Bronchial epithelial cell (primary cell): Measurements from ENCODE around the gene TMCC3. TPM values are rescaled to one million over a fixed set of nuclear protein-coding genes. Genes with fewer than 3 reads are reported as not detected.

Experiments
- DNase-seq: peaks from one replicate; pipeline ENCODE4 v3.0.0-alpha.2; 2010; ENCODE audit warnings: low read depth
- FAIRE-seq: peaks from 2 replicates; lab custom pipeline; 2011; peaks lifted over from hg19 to GRCh38; lab: Jason Lieb, UNC
- H3K27me3 ChIP-seq: 2 replicates; pipeline ENCODE4 v1.5.1; 2011; ENCODE audit warnings: low read length; ENCODE audit not compliant: control insufficient read depth, insufficient read depth
- H3K36me3 ChIP-seq: 2 replicates; pipeline ENCODE4 v1.5.1; 2011; ENCODE audit warnings: low read length; ENCODE audit not compliant: control insufficient read depth, insufficient read depth
- H3K4me3 ChIP-seq: 2 replicates; pipeline ENCODE4 v1.5.1; 2011; ENCODE audit warnings: mild to moderate bottlenecking, low read depth, low read length, control low read depth
- total RNA-seq: library from RNA; depleted of rRNA; stranded (reverse); fragments of >200 nt; gene quantifications from 2 replicates; pipeline ENCODE4 v1.2.1, GENCODE V29; 2014
- TF ChIP-seq, protein P1 (sequence below): IDR thresholded peaks from 2 replicates; pipeline ENCODE4 v1.5.1; 2011; ENCODE audit warnings: mild to moderate bottlenecking, moderate library complexity, low read length, control low read depth, inconsistent platforms; ENCODE audit not compliant: insufficient read depth, severe bottlenecking

The TMCC3 gene
- total RNA-seq, 1 donor from 2014 or later: 5.8 TPM

DNA sequence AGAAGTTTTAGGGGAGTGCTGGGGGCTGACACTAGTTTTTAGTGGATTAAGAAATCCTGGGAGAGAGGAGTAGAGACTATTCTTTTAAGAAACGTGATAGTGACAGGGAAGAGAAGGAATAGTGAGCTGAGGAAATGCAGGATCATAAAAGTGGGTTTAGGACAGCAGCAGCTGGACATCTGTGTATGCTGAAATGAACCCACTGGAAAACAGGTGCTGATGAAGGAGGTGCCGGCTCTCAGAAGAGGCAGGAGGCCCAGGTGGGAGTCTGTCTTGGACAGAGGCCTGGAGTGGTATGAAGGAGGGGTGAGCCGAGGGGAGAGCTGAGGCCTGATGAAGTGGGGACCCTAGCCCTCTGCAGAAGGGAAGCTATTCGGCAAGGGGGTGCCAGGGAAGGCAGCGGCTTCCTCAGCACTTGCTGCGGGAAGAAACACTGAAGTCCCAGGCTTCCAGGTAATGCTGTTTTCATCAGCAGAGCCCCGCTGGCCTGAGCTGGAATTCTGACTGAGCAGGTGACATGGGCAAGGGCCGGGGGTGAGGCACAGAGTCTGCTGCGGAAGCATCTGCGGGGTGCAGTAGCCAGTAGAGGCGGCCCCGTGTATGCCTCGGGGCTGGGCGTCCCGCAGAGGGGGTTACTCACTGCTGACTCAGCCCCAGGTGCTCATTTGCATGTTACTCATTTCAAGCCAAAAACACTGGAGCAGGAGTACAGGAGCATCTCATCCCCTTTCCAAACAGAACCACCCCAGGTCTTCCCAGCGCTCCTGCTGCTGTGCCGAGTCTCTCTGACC is 89.7 kb downstream of the TMCC3 start:
- H3K4me3 ChIP-seq: no peak overlapping the region
- peak; percentile 96 for DNase-seq

DNA sequence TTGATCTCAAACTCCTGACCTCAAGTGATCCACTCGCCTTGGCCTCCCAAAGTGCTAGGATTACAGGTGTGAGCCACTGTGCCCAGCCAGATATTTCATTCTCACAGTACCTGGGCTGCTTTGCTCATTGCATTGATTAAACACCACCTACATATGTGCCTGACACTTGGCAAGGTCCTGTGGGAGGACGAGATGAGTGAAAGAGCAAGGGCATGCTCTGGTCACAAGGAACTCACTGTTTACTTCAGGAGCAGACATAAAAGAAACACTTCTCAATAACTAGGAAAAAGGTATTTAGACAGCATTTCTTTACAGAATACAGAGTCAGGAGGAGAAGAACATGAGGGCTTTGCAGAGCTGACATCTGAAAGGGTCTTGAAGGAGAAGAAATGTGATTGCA is 91.7 kb downstream of the TMCC3 start:
- no peak overlapping the region for H3K4me3 ChIP-seq
- DNase-seq: no peak
- TF ChIP-seq, protein P1, sequence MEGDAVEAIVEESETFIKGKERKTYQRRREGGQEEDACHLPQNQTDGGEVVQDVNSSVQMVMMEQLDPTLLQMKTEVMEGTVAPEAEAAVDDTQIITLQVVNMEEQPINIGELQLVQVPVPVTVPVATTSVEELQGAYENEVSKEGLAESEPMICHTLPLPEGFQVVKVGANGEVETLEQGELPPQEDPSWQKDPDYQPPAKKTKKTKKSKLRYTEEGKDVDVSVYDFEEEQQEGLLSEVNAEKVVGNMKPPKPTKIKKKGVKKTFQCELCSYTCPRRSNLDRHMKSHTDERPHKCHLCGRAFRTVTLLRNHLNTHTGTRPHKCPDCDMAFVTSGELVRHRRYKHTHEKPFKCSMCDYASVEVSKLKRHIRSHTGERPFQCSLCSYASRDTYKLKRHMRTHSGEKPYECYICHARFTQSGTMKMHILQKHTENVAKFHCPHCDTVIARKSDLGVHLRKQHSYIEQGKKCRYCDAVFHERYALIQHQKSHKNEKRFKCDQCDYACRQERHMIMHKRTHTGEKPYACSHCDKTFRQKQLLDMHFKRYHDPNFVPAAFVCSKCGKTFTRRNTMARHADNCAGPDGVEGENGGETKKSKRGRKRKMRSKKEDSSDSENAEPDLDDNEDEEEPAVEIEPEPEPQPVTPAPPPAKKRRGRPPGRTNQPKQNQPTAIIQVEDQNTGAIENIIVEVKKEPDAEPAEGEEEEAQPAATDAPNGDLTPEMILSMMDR: no peak
- no peaks in the 10 kb centered on the region for H3K27me3 ChIP-seq
- H3K36me3 ChIP-seq: no peaks in the 10 kb centered on the region
- no peak for FAIRE-seq

More for the DNA sequence above, 89.7 kb downstream of the TMCC3 start:
- Histone ChIP-seq H3K27me3 (no peaks in the 10 kb centered on the region), H3K36me3 (no peaks in the 10 kb centered on the region)
- TF ChIP-seq, protein P1: no peak
- FAIRE-seq: peak; percentile 60

DNA sequence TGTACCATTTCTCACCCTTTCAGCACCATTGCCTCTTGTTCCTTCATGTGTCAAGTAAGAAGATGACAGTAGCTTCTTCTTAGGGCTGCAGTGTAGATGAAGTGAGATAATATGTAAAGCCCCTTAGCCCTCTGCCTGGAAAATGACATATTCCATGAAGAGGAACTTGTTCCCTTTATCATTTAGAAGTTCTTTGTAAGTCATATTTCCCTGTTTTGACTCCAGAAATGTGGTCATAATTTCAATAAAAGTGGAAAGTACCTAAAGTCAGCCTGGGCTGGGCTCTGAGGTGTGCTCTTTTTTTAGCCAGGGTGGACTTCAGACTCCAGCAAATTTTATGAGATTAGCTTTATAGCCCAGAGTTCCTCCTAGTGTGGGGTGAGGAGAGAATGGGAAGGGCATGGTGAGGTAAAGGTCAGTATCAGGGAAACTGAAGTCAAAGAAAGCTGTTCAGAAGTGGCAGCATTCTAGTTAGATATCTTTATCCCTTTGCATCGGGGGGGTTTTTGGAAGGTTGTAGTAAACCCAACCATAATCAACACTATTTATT is 92.5 kb downstream of the TMCC3 start:
- no peak for FAIRE-seq
- no peaks in the 10 kb centered on the region for H3K27me3 ChIP-seq
- no peak overlapping the region for H3K4me3 ChIP-seq
- TF ChIP-seq, protein P1: no peak
- no peaks in the 10 kb centered on the region for H3K36me3 ChIP-seq
- DNase-seq: no peak

DNA sequence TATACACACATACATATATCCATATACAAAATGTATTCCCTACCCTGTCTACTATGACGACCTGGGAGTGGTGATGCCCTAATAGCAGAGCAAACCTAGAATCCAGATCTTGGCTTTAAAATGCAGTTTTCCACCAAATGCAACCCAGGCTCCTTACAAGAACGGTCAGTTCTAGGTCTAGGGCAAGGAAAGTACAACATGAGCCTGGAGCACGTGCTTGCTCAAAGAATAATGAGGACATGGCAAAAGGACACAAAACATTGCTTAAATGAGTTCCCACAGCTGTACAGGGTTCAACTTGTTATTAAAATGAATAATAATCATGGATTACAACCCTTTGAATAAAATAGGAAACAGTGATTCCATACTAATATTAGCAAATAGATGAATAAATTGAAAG is 94.7 kb downstream of the TMCC3 start:
- FAIRE-seq (no peak), DNase-seq (no peak)
- TF ChIP-seq, protein P1: no peak
- no peak overlapping the region for H3K4me3 ChIP-seq
- H3K27me3 ChIP-seq: no peaks in the 10 kb centered on the region
- H3K36me3 ChIP-seq: no peaks in the 10 kb centered on the region

DNA sequence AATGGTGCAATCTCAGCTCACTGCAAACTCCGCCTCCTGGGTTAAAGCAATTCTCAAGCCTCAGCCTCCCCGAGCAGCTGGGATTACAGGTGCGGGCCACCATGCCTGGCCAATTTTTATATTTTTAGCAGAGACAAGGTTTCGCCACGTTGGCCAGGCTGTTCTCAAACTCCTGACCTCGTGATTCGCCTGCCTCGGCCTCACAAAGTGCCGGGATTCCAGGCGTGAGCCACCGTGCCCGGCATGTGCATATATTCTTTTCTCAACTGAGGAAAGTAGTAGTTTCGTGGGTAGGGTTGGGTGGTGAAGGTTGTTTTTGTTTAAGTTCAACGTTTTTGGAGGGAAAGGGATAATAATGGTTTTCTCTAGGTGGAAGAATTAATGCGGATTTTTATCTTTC is 96.5 kb downstream of the TMCC3 start:
- FAIRE-seq (no peak), DNase-seq (no peak)
- H3K4me3 ChIP-seq: no peak overlapping the region
- H3K36me3 ChIP-seq: no peaks in the 10 kb centered on the region
- TF ChIP-seq, protein P1: no peak
- H3K27me3 ChIP-seq: no peaks in the 10 kb centered on the region
